ENCODE results near the gene ALKAL2. TPM values are rescaled to one million over a fixed set of nuclear protein-coding genes. Genes with fewer than 3 reads are reported as not detected.

The ALKAL2 gene
- total and polyA plus RNA-seq, 9 of the 15 experiments (the other 6 are each of a cell fraction or from before 2014, with no cell fraction given) = not detected

GRCh38 chr2:285531-285930, 2.4 kb downstream of the ALKAL2 start (continued):
- no peak for TF ChIP-seq HSF4 (CRISPR knock-in tag; IDR thresholded peaks at IDR 0.05; ENCODE audit: borderline replicate concordance)
- no peak for TF ChIP-seq NR3C1 (CRISPR knock-in tag; IDR thresholded peaks at IDR 0.05)
- TF ChIP-seq THRA (IDR thresholded peaks at IDR 0.05) = no peak

GRCh38 chr2:284896-285492, 2.9 kb downstream of the ALKAL2 start:
- no peak overlapping the region for H3K27ac ChIP-seq (ENCODE audit: extremely low read depth, low read depth, low read length)
- H3K9ac ChIP-seq (ENCODE audit: insufficient read depth in 1 of 2, low read depth in 2 of 2, low read length in 2 of 2) = no peak overlapping the region
- intact Hi-C loops (cut with micrococcal nuclease) (no loop called here), in situ Hi-C loops (cut with MboI) (no loop called here)
- peaks cover 24% of the 10 kb centered on the region for H3K36me3 ChIP-seq (ENCODE audit: control insufficient read depth, insufficient read depth, low read length)
- no peaks in the 10 kb centered on the region for H3K79me2 ChIP-seq (ENCODE audit: control insufficient read depth, insufficient read depth, low read length)
- no peak overlapping the region for H3K4me2 ChIP-seq (ENCODE audit: insufficient read depth, low read length)
- no TSS peak for BruUV-seq (replicated peaks)
- H3K27me3 ChIP-seq (ENCODE audit: control insufficient read depth in 2 of 2, insufficient read depth in 2 of 2, low read length in 2 of 2) = no peaks in the 10 kb centered on the region
- H3K4me1 ChIP-seq (replicated peaks in 1 of 2; ENCODE audit: control insufficient read depth in 2 of 2, insufficient read depth in 2 of 2, low read length in 2 of 2) = peaks cover 0 to 10% of the 10 kb centered on the region in 2 experiments; a peak in 3 of 5 replicates
- H3K9me3 ChIP-seq (replicated peaks; ENCODE audit: control insufficient read depth, insufficient read depth, low read depth, low read length) = no peaks in the 10 kb centered on the region
- H3K4me3 ChIP-seq = no peak overlapping the region
- TF ChIP-seq ZC3H8 (IDR thresholded peaks at IDR 0.05) = no peak
- no peak for TF ChIP-seq PKNOX1 (IDR thresholded peaks at IDR 0.05)
- no peak for TF ChIP-seq TCF7 (IDR thresholded peaks at IDR 0.05; ENCODE audit: borderline replicate concordance)
- no peak for TF ChIP-seq BRD9 (IDR thresholded peaks at IDR 0.05; ENCODE audit: low read depth, partially characterized antibody)
- no peak for TF ChIP-seq CTBP1 (IDR thresholded peaks at IDR 0.05; ENCODE audit: borderline replicate concordance)
- no peak for TF ChIP-seq CTCFL (IDR thresholded peaks at IDR 0.05; ENCODE audit: borderline replicate concordance, insufficient read depth, low read depth, low read length, poor library complexity, severe bottlenecking)
- no peak for TF ChIP-seq DPF2 (IDR thresholded peaks at IDR 0.05)
- 81% methylated on average over 13 of the region's 13 CpGs for WGBS (ENCODE audit: insufficient coverage, low coverage, missing lambda C conversion rate)
- ChIA-PET POLR2A (interaction anchor here (2.3 kb wide), 1 partner anchor 11 kb away, joined by 7 read pairs; no protein-coding TSS in a partner anchor), CTCF (ENCODE audit: low intra/inter-chr PET ratio) (no interaction called here)
- no peak overlapping the region for H2AFZ ChIP-seq (ENCODE audit: low read depth, low read length)
- H3K9me1 ChIP-seq (ENCODE audit: control insufficient read depth, insufficient read depth, low read length) = no peaks in the 10 kb centered on the region
- FAIRE-seq (no peak), DNase-seq (ENCODE audit: extremely low read depth in 1 of 4, low spot score in 3 of 4) (no peak), ATAC-seq (no peak)
- H4K20me1 ChIP-seq (replicated peaks; ENCODE audit: control insufficient read depth, insufficient read depth, low read length) = no peaks in the 10 kb centered on the region
